Psoas muscle (tissue), 8 donors: ENCODE measurements around the gene HIF3A. TPM values are rescaled to one million over a fixed set of nuclear protein-coding genes. Genes with fewer than 3 reads are reported as not detected.
"Not testable (repeated sequence)": the region's sequence is repeated elsewhere in the genome, so short reads cannot be mapped to it uniquely, and the experiment has no call there.

Experiments used
- ATAC-seq, 4 donors: fragments of 200-7000 bp; cut with Tn5 transposase; one replicate each; pipeline ENCODE4 v1.9.1; 2020; ENCODE audit warnings: moderate library complexity in 3 of 4, mild to moderate bottlenecking in 2 of 4
- DNase-seq, 2 donors: peaks; one replicate each; pipeline ENCODE4 v3.0.0-alpha.2; 2020
- H3K27ac ChIP-seq: fragments of 200-600 bp; one replicate; pipeline ENCODE4 v1.8.0; 2022
- H3K27me3 ChIP-seq, 3 donors: fragments of 200-600 bp in 1 of 3; one replicate each; pipeline versions ENCODE4 v1.6.1 to v1.8.0; 2013 to 2022; ENCODE audit warnings: low read length in 2 of 3, mild to moderate bottlenecking in 2 of 3, moderate library complexity in 1 of 3; ENCODE audit not compliant: insufficient read depth in 3 of 3
- H3K36me3 ChIP-seq, 2 donors: fragments of 200-600 bp in 1 of 2; one replicate each; pipeline versions ENCODE4 v1.6.1 to v1.8.0; 2013 to 2022; ENCODE audit warnings: low read depth in 1 of 2, mild to moderate bottlenecking in 1 of 2, moderate library complexity in 1 of 2; ENCODE audit not compliant: insufficient read depth in 1 of 2
- H3K4me1 ChIP-seq: fragments of 200-600 bp; one replicate; pipeline ENCODE4 v1.8.0; 2022
- H3K4me3 ChIP-seq: fragments of 200-600 bp; one replicate; pipeline ENCODE4 v1.8.0; 2022; ENCODE audit warnings: mild to moderate bottlenecking
- H3K9me3 ChIP-seq: fragments of 200-600 bp; one replicate; pipeline ENCODE4 v1.8.0; 2022
- WGBS, 3 donors: extraction: QIAGEN DNeasy Blood & Tissue Kit; methylation state at CpG; one replicate each; pipeline versions ENCODE4 v1.1.6 to v1.1.7; 2013; 5-methylcytosine and 5-hydroxymethylcytosine counted together
- intact Hi-C, 2 donors: fragments of 100-400 bp; cut with DNase I; formaldehyde crosslinking; loops; one replicate each; pipeline versions ENCODE4 v1.11.0 to v1.14.2; 2022
- polyA plus RNA-seq, 3 donors: library from polyadenylated mRNA; stranded (reverse); fragments of 200-250 nt; gene quantifications; one replicate each; pipeline ENCODE4 v1.2.3, GENCODE V29; 2013
- total RNA-seq, 4 donors: library from RNA; stranded (reverse); fragmentation: NEBNext Ultra II Directional in 2 of 4; extraction: Animal tissue kit (Norgen Biotek cat#: 25700) in 2 of 4; gene quantifications; one replicate each; pipeline versions ENCODE4 v1.2.1 to v1.2.4, GENCODE V29; 2021 to 2023
- TF ChIP-seq, protein P1 (sequence below): fragments of 200-600 bp; IDR thresholded peaks from one replicate; pipeline ENCODE4 v1.8.0; 2022; ENCODE audit warnings: antibody characterized with exemption
- donor health status: healthy with polysubstance abuse.
- donor health status: DM: no; HTN: no; CAD: no; lungs with moderate emphysema.
- donor health status: Bipolar disorder and iron deficiency.
- donor health status: healthy.
- donor health status: DM: yes; HTN: yes; CAD: no.
- donor health status: DM: no; HTN: no; CAD: no.
- donor health status: DM: no; HTN: no; CAD: no.
- donor health status: DM: yes; HTN: yes; CAD: no.

Gene HIF3A
- total and polyA plus RNA-seq, 7 donors: 1.6 to 20.4 (median 10.5) TPM

GRCh38 chr19:46309056-46309455, 12.2 kb downstream of the HIF3A start:
- H3K36me3 ChIP-seq: peaks cover 0 to 3% of the 10 kb centered on the region in 2 donors
- TF ChIP-seq, protein P1, sequence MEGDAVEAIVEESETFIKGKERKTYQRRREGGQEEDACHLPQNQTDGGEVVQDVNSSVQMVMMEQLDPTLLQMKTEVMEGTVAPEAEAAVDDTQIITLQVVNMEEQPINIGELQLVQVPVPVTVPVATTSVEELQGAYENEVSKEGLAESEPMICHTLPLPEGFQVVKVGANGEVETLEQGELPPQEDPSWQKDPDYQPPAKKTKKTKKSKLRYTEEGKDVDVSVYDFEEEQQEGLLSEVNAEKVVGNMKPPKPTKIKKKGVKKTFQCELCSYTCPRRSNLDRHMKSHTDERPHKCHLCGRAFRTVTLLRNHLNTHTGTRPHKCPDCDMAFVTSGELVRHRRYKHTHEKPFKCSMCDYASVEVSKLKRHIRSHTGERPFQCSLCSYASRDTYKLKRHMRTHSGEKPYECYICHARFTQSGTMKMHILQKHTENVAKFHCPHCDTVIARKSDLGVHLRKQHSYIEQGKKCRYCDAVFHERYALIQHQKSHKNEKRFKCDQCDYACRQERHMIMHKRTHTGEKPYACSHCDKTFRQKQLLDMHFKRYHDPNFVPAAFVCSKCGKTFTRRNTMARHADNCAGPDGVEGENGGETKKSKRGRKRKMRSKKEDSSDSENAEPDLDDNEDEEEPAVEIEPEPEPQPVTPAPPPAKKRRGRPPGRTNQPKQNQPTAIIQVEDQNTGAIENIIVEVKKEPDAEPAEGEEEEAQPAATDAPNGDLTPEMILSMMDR: no peak
- H3K27ac ChIP-seq: no peak overlapping the region
- H3K9me3 ChIP-seq: no peaks in the 10 kb centered on the region
- no peak for ATAC-seq
- DNase-seq: no peak
- no peaks in the 10 kb centered on the region for H3K4me1 ChIP-seq
- WGBS, 3 donors: 79 to 87% (median 85%) methylated on average over 8 to 10 of the region's 10 CpGs
- intact Hi-C loops: no loop called here
- no peak overlapping the region for H3K4me3 ChIP-seq
- H3K27me3 ChIP-seq: no peaks in the 10 kb centered on the region

DNA sequence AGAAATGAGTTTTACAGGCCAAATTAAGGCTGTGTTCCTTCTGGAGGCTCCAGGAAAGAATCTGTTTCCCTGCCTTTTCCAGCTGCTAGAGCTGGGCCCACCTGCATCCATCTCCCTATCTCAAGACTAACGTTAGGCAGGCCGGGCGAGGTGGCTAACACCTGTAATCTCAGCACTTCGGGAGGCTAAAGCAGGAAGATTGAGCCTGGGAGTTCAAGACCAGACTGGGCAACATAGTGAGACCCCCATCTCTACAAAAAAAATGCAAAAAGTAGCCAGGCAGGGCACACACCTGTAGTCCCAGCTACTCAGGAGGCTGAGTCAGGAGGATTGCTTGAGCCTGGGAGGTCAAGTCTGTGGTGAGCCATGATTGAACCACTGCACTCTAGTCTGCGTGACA, 14.6 kb downstream of the HIF3A start:
- no peaks in the 10 kb centered on the region for H3K4me1 ChIP-seq
- H3K27me3 ChIP-seq: no peaks in the 10 kb centered on the region
- TF ChIP-seq, protein P1: no peak
- H3K9me3 ChIP-seq: no peaks in the 10 kb centered on the region
- ATAC-seq: no peak
- no peak overlapping the region for H3K4me3 ChIP-seq
- 90 to 97% (median 93%) methylated on average over 5 of the region's 5 CpGs for WGBS, 3 donors
- intact Hi-C loops: no loop called here
- DNase-seq: peak in 1 of 2 donors; percentile 3
- no peak overlapping the region for H3K27ac ChIP-seq
- H3K36me3 ChIP-seq: peaks cover 0 to 3% of the 10 kb centered on the region in 2 donors

- WGBS, 3 donors: 82 to 85% (median 84%) methylated on average over 14 of the region's 14 CpGs
- intact Hi-C loops, H3K27me3 ChIP-seq, H3K27ac ChIP-seq, ATAC-seq, H3K4me3 ChIP-seq, H3K9me3 ChIP-seq, H3K4me1 ChIP-seq, DNase-seq, H3K36me3 ChIP-seq: not testable (repeated sequence)
Observed at GRCh38 chr19:46313540-46314469, 17.0 kb downstream of the HIF3A start.

DNA sequence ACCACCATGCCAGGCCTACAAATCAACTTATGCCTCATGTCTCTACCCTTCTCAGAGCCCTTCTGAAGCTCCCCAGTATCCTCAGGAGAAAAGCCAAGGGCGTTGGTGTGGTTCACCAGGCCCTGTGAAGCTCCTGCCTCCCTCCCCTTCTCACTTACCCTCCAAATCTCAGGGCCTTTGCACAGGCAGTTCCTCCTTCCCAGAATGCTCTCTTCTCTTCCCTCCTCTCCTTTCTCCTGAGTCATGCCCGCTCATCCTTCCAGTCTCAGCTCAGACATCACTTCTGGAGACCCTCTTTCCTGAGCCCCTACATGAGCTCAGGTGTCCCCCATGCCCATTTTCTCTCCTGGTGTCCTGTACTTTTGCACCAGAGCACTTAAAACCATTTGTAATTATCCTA, 20.5 kb downstream of the HIF3A start:
- H3K4me1 ChIP-seq: no peaks in the 10 kb centered on the region
- H3K9me3 ChIP-seq: no peaks in the 10 kb centered on the region
- no peak overlapping the region for H3K27ac ChIP-seq
- peaks cover 0 to 3% of the 10 kb centered on the region in 2 donors for H3K36me3 ChIP-seq
- intact Hi-C loops: no loop called here
- ATAC-seq: no peak
- no peaks in the 10 kb centered on the region for H3K27me3 ChIP-seq
- WGBS, 3 donors: 60 to 81% (median 75%) methylated on average over 2 of the region's 2 CpGs
- H3K4me3 ChIP-seq: no peak overlapping the region
- TF ChIP-seq, protein P1: no peak
- no peak for DNase-seq

DNA sequence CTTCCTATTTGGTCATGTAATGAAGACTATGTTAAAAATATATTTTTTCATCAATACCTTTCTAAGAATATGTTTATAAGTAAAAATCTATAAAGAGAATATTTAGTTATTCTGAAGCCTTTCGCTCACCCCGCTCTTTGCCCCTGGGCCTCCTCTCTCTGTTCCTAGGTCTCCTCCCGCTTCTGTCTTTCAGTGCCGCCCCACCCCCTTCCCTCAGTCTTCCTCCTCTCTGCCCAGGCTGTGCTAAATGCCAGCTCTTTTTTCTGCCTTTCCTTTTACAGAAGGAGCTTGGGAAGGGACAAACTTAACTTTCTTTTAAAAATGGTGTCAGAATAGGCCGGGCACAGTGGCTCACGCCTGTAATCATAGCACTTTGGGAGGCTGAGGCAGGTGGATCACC, 22.8 kb downstream of the HIF3A start:
- no peak overlapping the region for H3K4me3 ChIP-seq
- peaks cover 3 to 11% of the 10 kb centered on the region in 2 donors for H3K36me3 ChIP-seq
- intact Hi-C loops: loop anchor here in 1 of 2 donors (1.0 kb wide), 1 partner anchor 12 kb away; no protein-coding TSS in a partner anchor
- H3K4me1 ChIP-seq: no peaks in the 10 kb centered on the region
- DNase-seq (no peak), ATAC-seq (no peak)
- WGBS, 3 donors: 83 to 95% (median 91%) methylated on average over 6 of the region's 6 CpGs
- H3K9me3 ChIP-seq: no peaks in the 10 kb centered on the region
- H3K27ac ChIP-seq: peak overlapping the region; percentile 9
- TF ChIP-seq, protein P1: no peak
- no peaks in the 10 kb centered on the region for H3K27me3 ChIP-seq
